Keratinocyte (primary cell): ENCODE data around the gene METTL21A. TPM values are rescaled to one million over a fixed set of nuclear protein-coding genes. Genes with fewer than 3 reads are reported as not detected.

Experiments
- DNase-seq: peaks from one replicate; pipeline ENCODE4 v3.0.0-alpha.2; 2011; ENCODE audit warnings: low read depth, missing footprints, low spot score
- FAIRE-seq: peaks from 2 replicates; lab custom pipeline; 2011; peaks lifted over from hg19 to GRCh38; lab: Jason Lieb, UNC
- H2AFZ ChIP-seq: 2 replicates; pipeline ENCODE4 v1.6.0; 2012; ENCODE audit warnings: low read length, control low read depth, inconsistent platforms; ENCODE audit not compliant: control insufficient read depth
- H3K27ac ChIP-seq: 2 replicates; pipeline ENCODE4 v1.5.1; 2011; ENCODE audit warnings: low read length; ENCODE audit not compliant: control insufficient read depth, insufficient read depth
- H3K27me3 ChIP-seq: 3 replicates; pipeline ENCODE4 v1.6.0; 2011; ENCODE audit warnings: low read length; ENCODE audit not compliant: control insufficient read depth, insufficient read depth; ENCODE audit errors: extremely low read depth
- H3K36me3 ChIP-seq, 2 experiments: 2 replicates in 1 of 2; 3 replicates in 1 of 2; pipeline ENCODE4 v1.5.1; 2011; ENCODE audit warnings: low read length in 2 of 2, mild to moderate bottlenecking in 1 of 2; ENCODE audit not compliant: control insufficient read depth in 2 of 2, insufficient read depth in 2 of 2; ENCODE audit errors: extremely low read depth in 1 of 2
- H3K4me1 ChIP-seq: 3 replicates; pipeline ENCODE4 v1.5.1; 2011; ENCODE audit warnings: low read length; ENCODE audit not compliant: control insufficient read depth, insufficient read depth; ENCODE audit errors: extremely low read depth
- H3K4me2 ChIP-seq: 3 replicates; pipeline ENCODE4 v1.6.0; 2011; ENCODE audit warnings: low read depth, low read length; ENCODE audit not compliant: control insufficient read depth, insufficient read depth; ENCODE audit errors: extremely low read depth
- H3K4me3 ChIP-seq, 3 experiments: fragments of 200-600 bp in 1 of 3; sonication (generic) in 1 of 3; 2 replicates in 2 of 3; 3 replicates in 1 of 3; pipeline ENCODE4 v1.5.1; 2011 to 2016; ENCODE audit warnings: low read length in 3 of 3, mild to moderate bottlenecking in 3 of 3, control low read depth in 2 of 3, inconsistent platforms in 1 of 3, low read depth in 1 of 3, mixed read lengths in 1 of 3, mixed run types in 1 of 3, moderate library complexity in 1 of 3; ENCODE audit not compliant: control insufficient read depth in 2 of 3, insufficient read depth in 2 of 3; ENCODE audit errors: extremely low read depth in 1 of 3
- H3K79me2 ChIP-seq: 2 replicates; pipeline ENCODE4 v1.6.0; 2012; ENCODE audit warnings: low read length; ENCODE audit not compliant: control insufficient read depth, insufficient read depth
- H3K9ac ChIP-seq: 3 replicates; pipeline ENCODE4 v1.6.0; 2011; ENCODE audit warnings: low read length; ENCODE audit not compliant: control insufficient read depth, insufficient read depth; ENCODE audit errors: extremely low read depth
- H3K9me1 ChIP-seq: 3 replicates; pipeline ENCODE4 v1.6.0; 2011; ENCODE audit warnings: low read length; ENCODE audit not compliant: control insufficient read depth, insufficient read depth; ENCODE audit errors: extremely low read depth
- H3K9me3 ChIP-seq: 2 replicates; pipeline ENCODE4 v1.5.1; 2012; ENCODE audit warnings: low read depth, low read length; ENCODE audit not compliant: control insufficient read depth
- H4K20me1 ChIP-seq: 3 replicates; pipeline ENCODE4 v1.6.0; 2011; ENCODE audit warnings: low read length; ENCODE audit not compliant: control insufficient read depth, insufficient read depth; ENCODE audit errors: extremely low read depth
- EZH2 ChIP-seq: IDR thresholded peaks from one replicate; pipeline ENCODE4 v1.6.1; 2012; ENCODE audit warnings: inconsistent platforms, mild to moderate bottlenecking, low read length, moderate library complexity
- dilution Hi-C: fragments of 300-500 bp; cut with MboI; formaldehyde crosslinking; loops from one replicate; pipeline ENCODE4 v1.7.0; 2020; ENCODE audit warnings: low sequenced_read_pairs; ENCODE audit not compliant: extremely low pct_ligation_motif_present
- polyA plus RNA-seq, 5 experiments: library from polyadenylated mRNA; depleted of rRNA in 3 of 5; stranded (reverse) in 3 of 5; stranded (forward) in 1 of 5; unstranded in 1 of 5; fragments of >200 nt; gene quantifications; 1 replicate in 1 of 5; 2 replicates in 3 of 5; 3 replicates in 1 of 5; pipeline versions ENCODE4 v1.2.1 to v1.2.3, GENCODE V29; 2011 to 2012; ENCODE audit warnings: missing spikeins in 2 of 5, low read depth in 1 of 5, low replicate concordance in 1 of 5
- TF ChIP-seq, protein P1 (sequence below), 3 experiments: IDR thresholded peaks in 1 of 3; conservative IDR thresholded peaks in 1 of 3; optimal IDR thresholded peaks in 1 of 3; 2 replicates in 2 of 3; 3 replicates in 1 of 3; pipeline versions ENCODE3 to v1.5.1; 2011; ENCODE audit warnings: low read length in 3 of 3, mild to moderate bottlenecking in 3 of 3, moderate library complexity in 2 of 3, control low read depth in 1 of 3, inconsistent platforms in 1 of 3; ENCODE audit not compliant: insufficient read depth in 2 of 3; ENCODE audit errors: extremely low read depth in 1 of 3

METTL21A gene
- polyA plus RNA-seq, 1 donor (not counting 4 experiments of a cell fraction or from before 2014, with no cell fraction given): 10.1 TPM

DNA sequence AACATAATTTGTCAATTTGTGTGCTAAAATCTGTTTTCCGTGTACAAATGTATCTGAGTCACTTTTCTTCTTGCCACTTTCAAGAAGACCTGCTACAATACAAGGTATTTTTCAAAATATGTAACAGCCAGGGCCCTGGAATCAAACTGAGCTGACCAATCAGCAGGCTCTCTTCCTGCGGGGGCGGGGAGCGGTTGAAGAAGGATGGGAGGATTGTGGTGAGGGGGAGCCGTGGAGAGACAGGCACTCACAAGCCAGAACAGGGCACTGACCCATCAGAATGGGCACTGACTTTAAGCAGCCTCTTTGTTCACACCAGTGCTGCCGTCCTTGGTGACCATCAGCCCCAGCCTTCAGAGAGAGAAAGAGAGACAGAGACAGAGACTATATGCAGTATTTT lies 45.7 kb upstream of the METTL21A start:
- Histone ChIP-seq H3K9me3 (no peaks in the 10 kb centered on the region), H2AFZ (no peak overlapping the region)
- dilution Hi-C loops: no loop called here

DNA sequence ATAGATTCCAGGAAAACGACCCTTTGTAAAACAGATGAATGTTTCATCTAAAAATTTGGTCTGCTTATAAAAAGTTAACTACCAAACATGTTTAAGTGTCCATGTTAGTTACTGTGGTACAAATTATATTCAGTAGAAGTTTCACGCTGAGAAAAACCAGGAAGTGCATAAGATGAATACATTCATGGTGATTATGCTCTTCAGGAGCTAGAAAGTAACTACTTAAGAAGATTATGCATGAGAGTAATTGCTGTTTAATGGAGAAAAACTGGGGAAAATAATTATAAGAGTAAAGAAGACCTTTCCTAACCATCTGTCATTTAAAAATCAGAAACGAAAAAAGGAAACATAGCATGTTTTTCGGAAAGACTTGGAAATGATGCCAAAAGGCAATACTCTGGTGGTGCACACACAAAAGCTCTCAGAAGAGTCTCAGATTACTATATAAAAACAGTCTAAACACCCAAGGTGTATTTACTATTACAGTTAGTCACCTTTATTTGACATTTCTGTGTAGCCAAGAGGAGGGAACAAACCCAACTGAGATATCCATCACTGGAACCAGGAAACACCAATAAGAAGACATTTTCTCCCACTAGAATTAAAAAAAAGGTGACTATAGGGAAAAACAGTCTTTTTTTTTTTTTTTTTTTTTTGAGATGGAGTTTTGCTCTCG lies 38.8 kb upstream of the METTL21A start:
- no peaks in the 10 kb centered on the region for H4K20me1 ChIP-seq
- FAIRE-seq (no peak), DNase-seq (no peak)
- H3K36me3 ChIP-seq: no peaks in the 10 kb centered on the region
- H3K27me3 ChIP-seq: no peaks in the 10 kb centered on the region
- no peak overlapping the region for H3K4me2 ChIP-seq
- dilution Hi-C loops: no loop called here
- no peak overlapping the region for H3K27ac ChIP-seq
- no peaks in the 10 kb centered on the region for H3K9me3 ChIP-seq
- no peak overlapping the region for H3K4me3 ChIP-seq
- TF ChIP-seq, protein P1, sequence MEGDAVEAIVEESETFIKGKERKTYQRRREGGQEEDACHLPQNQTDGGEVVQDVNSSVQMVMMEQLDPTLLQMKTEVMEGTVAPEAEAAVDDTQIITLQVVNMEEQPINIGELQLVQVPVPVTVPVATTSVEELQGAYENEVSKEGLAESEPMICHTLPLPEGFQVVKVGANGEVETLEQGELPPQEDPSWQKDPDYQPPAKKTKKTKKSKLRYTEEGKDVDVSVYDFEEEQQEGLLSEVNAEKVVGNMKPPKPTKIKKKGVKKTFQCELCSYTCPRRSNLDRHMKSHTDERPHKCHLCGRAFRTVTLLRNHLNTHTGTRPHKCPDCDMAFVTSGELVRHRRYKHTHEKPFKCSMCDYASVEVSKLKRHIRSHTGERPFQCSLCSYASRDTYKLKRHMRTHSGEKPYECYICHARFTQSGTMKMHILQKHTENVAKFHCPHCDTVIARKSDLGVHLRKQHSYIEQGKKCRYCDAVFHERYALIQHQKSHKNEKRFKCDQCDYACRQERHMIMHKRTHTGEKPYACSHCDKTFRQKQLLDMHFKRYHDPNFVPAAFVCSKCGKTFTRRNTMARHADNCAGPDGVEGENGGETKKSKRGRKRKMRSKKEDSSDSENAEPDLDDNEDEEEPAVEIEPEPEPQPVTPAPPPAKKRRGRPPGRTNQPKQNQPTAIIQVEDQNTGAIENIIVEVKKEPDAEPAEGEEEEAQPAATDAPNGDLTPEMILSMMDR (optimal IDR thresholded peaks at IDR 0.05 in 1 of 3, IDR thresholded peaks at IDR 0.05 in 1 of 3, conservative IDR thresholded peaks at IDR 0.05 in 1 of 3; ENCODE audit: extremely low read depth in 1 of 3, insufficient read depth in 2 of 3, low read length in 3 of 3): no peak
- TF ChIP-seq EZH2: no peak
- H3K4me1 ChIP-seq: no peaks in the 10 kb centered on the region
- no peak overlapping the region for H2AFZ ChIP-seq
- no peak overlapping the region for H3K9ac ChIP-seq
- H3K9me1 ChIP-seq: no peaks in the 10 kb centered on the region
- H3K79me2 ChIP-seq: no peaks in the 10 kb centered on the region

More for the DNA sequence above, 45.7 kb upstream of the METTL21A start:
- no peak overlapping the region for H3K4me2 ChIP-seq
- H4K20me1 ChIP-seq: no peaks in the 10 kb centered on the region
- no peak for FAIRE-seq
- H3K4me1 ChIP-seq: no peaks in the 10 kb centered on the region
- H3K9ac ChIP-seq: no peak overlapping the region
- TF ChIP-seq, protein P1 (optimal IDR thresholded peaks at IDR 0.05 in 1 of 3, IDR thresholded peaks at IDR 0.05 in 1 of 3, conservative IDR thresholded peaks at IDR 0.05 in 1 of 3; ENCODE audit: extremely low read depth in 1 of 3, insufficient read depth in 2 of 3, low read length in 3 of 3): no peak
- TF ChIP-seq EZH2: no peak
- no peaks in the 10 kb centered on the region for H3K27me3 ChIP-seq
- no peaks in the 10 kb centered on the region for H3K79me2 ChIP-seq
- no peaks in the 10 kb centered on the region for H3K9me1 ChIP-seq
- H3K4me3 ChIP-seq: no peak overlapping the region
- H3K36me3 ChIP-seq: no peaks in the 10 kb centered on the region
- DNase-seq: no peak
- H3K27ac ChIP-seq: no peak overlapping the region
